HG03378 (cell line): ENCODE results near the gene CSTPP1.
"Not testable (repeated sequence)": the region's sequence is repeated elsewhere in the genome, so short reads cannot be mapped to it uniquely, and the experiment has no call there.

Experiments used
- ATAC-seq: cut with Tn5 transposase; IDR thresholded peaks from one replicate; pipeline ENCODE4 v1.9.1; 2021; ENCODE audit warnings: mild to moderate bottlenecking, moderate library complexity; ENCODE audit not compliant: unreplicated experiment

The CSTPP1 gene

GRCh38 chr11:46952553-46952952, 16.0 kb downstream of the CSTPP1 start:
- no peak for ATAC-seq

GRCh38 chr11:46953093-46953492, 16.5 kb downstream of the CSTPP1 start:
- no peak for ATAC-seq

- no peak for ATAC-seq
These were observed 22.2 kb downstream of the CSTPP1 start for GRCh38 chr11:46958777-46959176.

GRCh38 chr11:46961041-46961440, 24.5 kb downstream of the CSTPP1 start:
- ATAC-seq = no peak

- ATAC-seq = not testable (repeated sequence)
These were observed 25.3 kb downstream of the CSTPP1 start for GRCh38 chr11:46961886-46962285.

GRCh38 chr11:46963844-46964243, 27.3 kb downstream of the CSTPP1 start:
- no peak for ATAC-seq

GRCh38 chr11:46966773-46967172, 30.2 kb downstream of the CSTPP1 start:
- ATAC-seq = no peak

GRCh38 chr11:46967962-46968361, 31.4 kb downstream of the CSTPP1 start:
- ATAC-seq = no peak

- no peak for ATAC-seq
These were observed 32.8 kb downstream of the CSTPP1 start for GRCh38 chr11:46969379-46969778.

- no peak for ATAC-seq
These were observed 34.5 kb downstream of the CSTPP1 start for GRCh38 chr11:46970913-46971625.

GRCh38 chr11:46972343-46972742, 35.8 kb downstream of the CSTPP1 start:
- ATAC-seq = no peak

GRCh38 chr11:46972821-46973220, 36.3 kb downstream of the CSTPP1 start:
- no peak for ATAC-seq

GRCh38 chr11:46976182-46976854, 39.8 kb downstream of the CSTPP1 start:
- ATAC-seq = no peak

GRCh38 chr11:46977038-46977813, 40.7 kb downstream of the CSTPP1 start:
- ATAC-seq = no peak

- no peak for ATAC-seq
These were observed 41.5 kb downstream of the CSTPP1 start for GRCh38 chr11:46978005-46978491.

- no peak for ATAC-seq
These were observed 42.8 kb downstream of the CSTPP1 start for GRCh38 chr11:46979358-46979757.

- ATAC-seq = no peak
These were observed 44.9 kb downstream of the CSTPP1 start for GRCh38 chr11:46981436-46981835.

- ATAC-seq = no peak
These were observed 46.4 kb downstream of the CSTPP1 start for GRCh38 chr11:46982797-46983452.

GRCh38 chr11:46983598-46983997, 47.0 kb downstream of the CSTPP1 start:
- no peak for ATAC-seq

GRCh38 chr11:46984548-46984947, 48.0 kb downstream of the CSTPP1 start:
- no peak for ATAC-seq

GRCh38 chr11:46984987-46985386, 48.4 kb downstream of the CSTPP1 start:
- ATAC-seq = no peak
